Measurements from ENCODE around the gene DEDD. TPM values are rescaled to one million over a fixed set of nuclear protein-coding genes. Genes with fewer than 3 reads are reported as not detected.

Gene DEDD
- total RNA-seq, 4 donors from 2014 or later = 23.0 to 48.7 (median 31.4) TPM

GRCh38 chr1:161162052-161162451, 29.6 kb upstream of the DEDD start:
- no peaks in the 10 kb centered on the region for H3K9me3 ChIP-seq
- DNase-seq = no peak
- no peak overlapping the region for H3K4me3 ChIP-seq
- H3K4me1 ChIP-seq = peaks cover 0 to 48% (median 12%) of the 10 kb centered on the region in 4 donors
- peaks cover 0 to 39% (median 0%) of the 10 kb centered on the region in 3 donors for H3K36me3 ChIP-seq
- H3K27me3 ChIP-seq = no peaks in the 10 kb centered on the region
- no peak overlapping the region for H3K27ac ChIP-seq
- TF ChIP-seq, protein P1, sequence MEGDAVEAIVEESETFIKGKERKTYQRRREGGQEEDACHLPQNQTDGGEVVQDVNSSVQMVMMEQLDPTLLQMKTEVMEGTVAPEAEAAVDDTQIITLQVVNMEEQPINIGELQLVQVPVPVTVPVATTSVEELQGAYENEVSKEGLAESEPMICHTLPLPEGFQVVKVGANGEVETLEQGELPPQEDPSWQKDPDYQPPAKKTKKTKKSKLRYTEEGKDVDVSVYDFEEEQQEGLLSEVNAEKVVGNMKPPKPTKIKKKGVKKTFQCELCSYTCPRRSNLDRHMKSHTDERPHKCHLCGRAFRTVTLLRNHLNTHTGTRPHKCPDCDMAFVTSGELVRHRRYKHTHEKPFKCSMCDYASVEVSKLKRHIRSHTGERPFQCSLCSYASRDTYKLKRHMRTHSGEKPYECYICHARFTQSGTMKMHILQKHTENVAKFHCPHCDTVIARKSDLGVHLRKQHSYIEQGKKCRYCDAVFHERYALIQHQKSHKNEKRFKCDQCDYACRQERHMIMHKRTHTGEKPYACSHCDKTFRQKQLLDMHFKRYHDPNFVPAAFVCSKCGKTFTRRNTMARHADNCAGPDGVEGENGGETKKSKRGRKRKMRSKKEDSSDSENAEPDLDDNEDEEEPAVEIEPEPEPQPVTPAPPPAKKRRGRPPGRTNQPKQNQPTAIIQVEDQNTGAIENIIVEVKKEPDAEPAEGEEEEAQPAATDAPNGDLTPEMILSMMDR (IDR thresholded peaks at IDR 0.05) = no peak
- no peak for TF ChIP-seq POLR2A (IDR thresholded peaks at IDR 0.05)

- peaks cover 0 to 43% (median 0%) of the 10 kb centered on the region in 3 donors for H3K36me3 ChIP-seq
- H3K4me3 ChIP-seq = no peak overlapping the region
- no peaks in the 10 kb centered on the region for H3K9me3 ChIP-seq
- no peaks in the 10 kb centered on the region for H3K27me3 ChIP-seq
- H3K27ac ChIP-seq = no peak overlapping the region
- TF ChIP-seq POLR2A (IDR thresholded peaks at IDR 0.05) = no peak
- TF ChIP-seq, protein P1 (IDR thresholded peaks at IDR 0.05) = no peak
- no peak for DNase-seq
- peaks cover 0 to 44% (median 12%) of the 10 kb centered on the region in 4 donors for H3K4me1 ChIP-seq
Observed at GRCh38 chr1:161161652-161162051, 29.2 kb upstream of the DEDD start.

GRCh38 chr1:161160671-161161145, 28.2 kb upstream of the DEDD start:
- Histone ChIP-seq H3K9me3 (no peaks in the 10 kb centered on the region), H3K27ac (no peak overlapping the region), H3K4me1 (peaks cover 0 to 44% (median 12%) of the 10 kb centered on the region in 4 donors), H3K4me3 (no peak overlapping the region), H3K36me3 (peaks cover 0 to 43% (median 0%) of the 10 kb centered on the region in 3 donors), H3K27me3 (no peaks in the 10 kb centered on the region)
- TF ChIP-seq, protein P1 (IDR thresholded peaks at IDR 0.05) = no peak
- TF ChIP-seq POLR2A (IDR thresholded peaks at IDR 0.05) = no peak
- no peak for DNase-seq

GRCh38 chr1:161159913-161160243, 27.4 kb upstream of the DEDD start:
- no peak for DNase-seq
- Histone ChIP-seq H3K36me3 (peaks cover 0 to 43% (median 0%) of the 10 kb centered on the region in 3 donors), H3K27me3 (no peaks in the 10 kb centered on the region), H3K9me3 (no peaks in the 10 kb centered on the region), H3K4me1 (peaks cover 0 to 41% (median 8%) of the 10 kb centered on the region in 4 donors), H3K4me3 (peak overlapping the region; percentile 66 to 96 (median 90)), H3K27ac (peak overlapping the region; percentile 77 to 89 (median 85))
- TF ChIP-seq, protein P1 (IDR thresholded peaks at IDR 0.05) = no peak
- no peak for TF ChIP-seq POLR2A (IDR thresholded peaks at IDR 0.05)

DNA sequence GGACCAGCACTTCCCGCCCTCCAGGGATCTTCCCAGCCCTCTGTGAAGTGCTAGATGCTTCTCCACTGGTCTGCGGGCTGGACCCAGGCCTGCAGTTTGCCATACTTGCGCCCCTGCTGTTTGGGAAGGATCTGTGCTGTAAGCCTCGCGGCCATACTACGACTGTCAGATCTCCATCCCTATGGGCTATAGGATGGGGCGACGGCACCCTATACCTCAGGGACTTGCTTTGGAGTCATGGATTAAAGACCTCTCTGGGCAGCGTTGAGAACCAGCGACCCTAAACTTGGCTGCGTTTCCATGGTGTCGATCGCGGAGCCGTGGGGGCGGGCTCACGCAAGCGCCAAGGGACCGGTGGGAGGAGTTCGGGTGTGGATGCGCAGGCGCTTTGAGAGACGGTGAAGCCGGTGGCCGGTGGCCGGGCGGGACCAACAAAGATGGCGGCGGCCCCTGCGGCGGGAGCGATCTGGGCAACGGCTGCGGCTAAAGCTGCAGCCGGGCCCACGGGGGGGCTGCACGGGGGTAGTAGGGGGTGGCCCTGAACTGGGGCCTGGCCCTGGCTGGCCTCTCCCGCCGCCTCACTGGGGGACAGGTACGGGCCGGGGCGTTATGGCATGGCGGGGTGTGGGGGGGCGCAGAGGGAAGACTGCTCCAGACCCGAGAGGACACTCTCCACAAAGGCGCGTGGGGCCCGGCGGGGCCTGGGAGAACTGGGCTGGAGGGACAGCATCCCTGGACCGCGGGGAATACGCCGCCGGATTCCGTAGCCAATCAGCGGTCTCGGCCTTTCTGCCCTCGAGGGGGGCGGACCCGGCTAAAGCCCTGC, 26.8 kb upstream of the DEDD start, which contains the start of gene USP21:
Gene USP21 (plus strand): TSS at position 414 of the 826 bp plus-strand sequence. CDS start 1,141 bp downstream, outside the sequence.
- H3K4me3 ChIP-seq = peak within 1 kb of the TSS; percentile 66 to 96 (median 90)
- peak; percentile 34 to 60 for TF ChIP-seq POLR2A (IDR thresholded peaks at IDR 0.05)
- TF ChIP-seq, protein P1 (IDR thresholded peaks at IDR 0.05) = peak in 4 of 6 experiments; percentile 31 to 40 (median 36)

More for the DNA sequence above, 26.8 kb upstream of the DEDD start, which contains the start of gene USP21:
- Histone ChIP-seq H3K27ac (peak within 1 kb of the TSS; percentile 77 to 89 (median 85)), H3K27me3 (no peaks in the 10 kb centered on the region), H3K4me1 (peaks cover 0 to 44% (median 11%) of the 10 kb centered on the region in 4 donors), H3K36me3 (peaks cover 0 to 40% (median 0%) of the 10 kb centered on the region in 3 donors), H3K9me3 (no peaks in the 10 kb centered on the region)
- peak; percentile 89 to 96 (median 95) for DNase-seq

All from Peyer's patch (tissue), 4 donors.